Stimulated activated CD8-positive, alpha-beta memory T cell treated with anti-CD3 and anti-CD28 coated beads, Interleukin-15, amount 100 ng/mL, for 24 hours (primary cell): ENCODE data around the gene SLC27A4.
A peak's percentile ranks its signal among the peaks of the same experiment; 100 is the strongest.

ENCODE experiments used
- DNase-seq: peaks from one replicate; pipeline ENCODE4 v3.0.0-alpha.2; 2020; ENCODE audit warnings: low read depth

Gene SLC27A4

GRCh38 chr9:128365525-128365924, 25.2 kb downstream of the SLC27A4 start:
- no peak for DNase-seq

GRCh38 chr9:128369024-128369706, 28.8 kb downstream of the SLC27A4 start:
- no peak for DNase-seq

GRCh38 chr9:128370367-128370751, 30.0 kb downstream of the SLC27A4 start:
- DNase-seq, result no peak

GRCh38 chr9:128370752-128371629, 30.7 kb downstream of the SLC27A4 start, which contains the start of gene URM1:
TSS of gene URM1 (plus strand) at chr9:128371374. CDS start at chr9:128371381, 7 bp downstream.
- DNase-seq, result peak; percentile 87

- DNase-seq, result no peak
Observed at GRCh38 chr9:128371630-128372117, 31.3 kb downstream of the SLC27A4 start.

GRCh38 chr9:128372188-128372641, 31.9 kb downstream of the SLC27A4 start:
- DNase-seq, result no peak

GRCh38 chr9:128372784-128373183, 32.5 kb downstream of the SLC27A4 start:
- DNase-seq, result no peak

GRCh38 chr9:128374221-128374675, 33.9 kb downstream of the SLC27A4 start:
- DNase-seq, result no peak

GRCh38 chr9:128375865-128376264, 35.5 kb downstream of the SLC27A4 start:
- no peak for DNase-seq

- no peak for DNase-seq
Observed at GRCh38 chr9:128382261-128382660, 41.9 kb downstream of the SLC27A4 start.

- no peak for DNase-seq
Observed at GRCh38 chr9:128383007-128383753, 42.9 kb downstream of the SLC27A4 start.

- no peak for DNase-seq
Observed at GRCh38 chr9:128383791-128384190, 43.5 kb downstream of the SLC27A4 start.

GRCh38 chr9:128384801-128385495, 44.6 kb downstream of the SLC27A4 start:
- no peak for DNase-seq

GRCh38 chr9:128385496-128386460, 45.5 kb downstream of the SLC27A4 start:
- no peak for DNase-seq

GRCh38 chr9:128388150-128388549, 47.8 kb downstream of the SLC27A4 start:
- no peak for DNase-seq

GRCh38 chr9:128389395-128390149, 49.2 kb downstream of the SLC27A4 start:
- DNase-seq, result no peak

GRCh38 chr9:128390150-128390812, 50.0 kb downstream of the SLC27A4 start:
- no peak for DNase-seq

GRCh38 chr9:128390813-128391711, 50.7 kb downstream of the SLC27A4 start:
- no peak for DNase-seq
